Iris pigment epithelial cell (primary cell): ENCODE measurements around the gene ELMO1.

Experiments used
- DNase-seq: peaks from one replicate; pipeline ENCODE4 v3.0.0-alpha.2; 2011; ENCODE audit warnings: low read depth

ELMO1 gene

DNA sequence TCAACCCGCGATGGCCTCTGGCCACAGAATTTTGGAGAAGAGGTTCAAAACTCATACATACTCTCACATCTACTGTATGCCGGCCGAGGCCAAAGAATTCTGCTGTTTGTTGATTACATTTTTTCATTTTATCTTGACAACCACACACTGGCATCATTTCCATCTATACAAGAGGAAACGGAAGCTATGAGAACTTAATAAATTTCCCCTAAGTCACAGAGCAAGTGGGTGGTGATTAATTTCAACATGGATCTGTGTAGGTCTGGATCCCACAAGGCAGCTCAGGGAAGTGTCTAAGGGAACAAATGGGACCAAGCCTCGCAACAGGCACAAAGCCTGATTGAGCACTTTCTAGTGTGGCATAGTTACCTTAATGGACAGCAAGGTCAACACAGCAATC is 18.0 kb downstream of the ELMO1 start:
- no peak for DNase-seq

DNA sequence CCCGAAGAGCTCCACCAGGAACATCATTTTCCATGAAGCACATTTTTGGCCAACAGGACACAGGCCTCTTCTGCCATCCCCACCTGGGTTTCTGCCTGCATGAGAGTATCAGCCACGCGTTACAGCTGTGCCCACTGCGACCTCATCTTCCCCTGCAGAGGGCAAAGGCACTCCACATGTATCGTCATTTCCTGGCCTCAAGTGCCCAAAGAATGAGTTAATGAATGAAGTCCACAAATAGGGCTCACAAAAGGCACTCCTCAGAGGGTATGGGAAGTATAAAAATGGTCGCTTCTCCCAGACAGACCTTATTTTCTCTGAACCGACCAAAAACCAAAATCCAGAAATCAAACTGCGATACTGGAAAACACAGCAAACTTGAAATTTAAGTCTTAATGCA is 18.5 kb downstream of the ELMO1 start:
- DNase-seq = no peak

DNA sequence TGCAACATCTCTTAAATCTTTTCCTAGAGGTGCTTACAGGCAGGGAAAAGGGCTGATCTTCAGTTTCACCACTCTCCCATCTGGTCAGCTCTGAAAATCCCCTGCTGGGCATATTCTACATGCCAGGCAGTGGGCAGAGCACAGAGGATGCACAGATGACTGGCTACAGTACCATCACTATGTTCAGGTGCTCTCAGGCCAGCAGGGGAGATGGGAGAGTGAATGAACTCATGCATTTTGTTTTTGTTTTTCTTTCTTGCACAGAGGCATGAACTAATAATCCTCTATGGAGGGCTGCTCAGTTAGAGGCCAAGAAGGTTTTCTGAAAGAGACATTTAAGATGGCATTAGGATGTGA is 19.3 kb downstream of the ELMO1 start:
- no peak for DNase-seq

DNA sequence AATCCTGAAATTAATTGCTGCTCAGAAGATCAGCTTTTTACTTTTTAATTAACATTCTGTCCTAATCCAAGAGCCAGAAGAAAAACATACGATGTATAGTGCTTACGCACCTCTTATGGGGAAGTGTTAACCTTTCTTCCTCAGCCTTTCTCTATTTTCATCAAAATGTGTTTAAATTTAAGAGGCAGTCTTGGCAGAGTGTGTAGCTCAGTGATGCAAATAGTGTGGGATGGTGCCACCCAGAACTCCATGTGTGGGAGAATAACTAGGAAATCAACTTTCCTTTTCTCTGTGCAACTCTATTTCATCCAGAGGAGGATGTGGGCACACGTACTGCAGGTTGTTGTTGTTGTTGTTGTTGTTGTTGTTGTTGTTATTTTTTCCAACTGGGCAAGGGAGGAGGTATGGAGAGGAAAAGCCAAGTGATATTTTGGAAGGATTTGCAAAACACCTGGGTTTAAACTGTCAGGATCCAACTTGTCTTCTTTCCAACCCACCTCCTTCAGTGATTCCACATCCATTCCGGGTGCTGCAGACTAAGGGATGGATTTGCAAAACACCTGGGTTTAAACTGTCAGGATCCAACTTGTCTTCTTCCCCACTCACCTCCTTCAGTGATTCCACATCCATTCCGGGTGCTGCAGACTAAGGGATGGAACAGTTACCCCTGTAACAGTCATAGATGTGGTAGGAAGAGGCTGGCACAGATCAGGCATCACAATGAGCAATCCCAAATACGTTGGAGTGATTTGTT is 19.8 kb downstream of the ELMO1 start:
- no peak for DNase-seq

- no peak for DNase-seq
These were observed 21.3 kb downstream of the ELMO1 start for GRCh38 chr7:37427276-37427940.

DNA sequence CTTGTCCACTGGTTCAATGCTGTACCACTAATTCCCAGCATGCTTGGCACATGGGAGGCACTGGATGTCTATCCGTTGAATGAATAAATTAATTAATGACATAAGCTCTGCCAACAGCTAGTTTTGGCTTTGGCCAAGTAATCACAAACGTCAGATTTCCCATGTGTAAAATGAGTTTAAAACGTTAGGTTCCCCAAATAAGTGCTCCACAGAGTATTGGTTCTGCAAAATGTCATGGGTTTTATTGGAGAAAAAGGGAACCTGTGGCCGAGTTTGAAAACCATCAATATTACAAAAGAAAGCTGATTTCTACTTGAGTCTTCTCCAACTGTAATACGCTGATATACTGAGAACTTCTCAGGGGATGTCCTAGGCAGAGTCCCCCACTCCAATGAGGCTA is 23.2 kb downstream of the ELMO1 start:
- no peak for DNase-seq

DNA sequence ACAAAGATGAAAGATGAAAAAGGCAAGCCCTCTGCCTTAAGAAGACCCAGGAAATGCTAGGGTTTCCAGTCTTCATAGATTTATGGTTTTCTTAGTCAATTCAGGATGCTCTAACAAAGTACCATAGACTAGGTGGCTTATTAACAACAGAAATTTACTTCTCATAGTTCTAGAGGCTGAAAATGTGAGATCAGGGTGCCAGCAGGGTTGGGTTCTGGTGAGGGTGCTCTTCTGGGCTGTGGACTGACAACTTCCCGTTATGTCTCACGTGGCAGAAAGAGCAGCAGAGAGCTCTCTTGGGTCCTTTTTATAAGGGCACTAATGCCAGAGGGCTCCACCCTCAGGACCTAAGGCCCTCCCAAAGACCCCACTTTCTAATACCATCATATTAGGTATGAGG is 23.7 kb downstream of the ELMO1 start:
- DNase-seq = no peak

GRCh38 chr7:37424521-37424920 is 24.1 kb downstream of the ELMO1 start:
- DNase-seq = no peak

- DNase-seq = no peak
These were observed 26.7 kb downstream of the ELMO1 start for GRCh38 chr7:37421861-37422500.

DNA sequence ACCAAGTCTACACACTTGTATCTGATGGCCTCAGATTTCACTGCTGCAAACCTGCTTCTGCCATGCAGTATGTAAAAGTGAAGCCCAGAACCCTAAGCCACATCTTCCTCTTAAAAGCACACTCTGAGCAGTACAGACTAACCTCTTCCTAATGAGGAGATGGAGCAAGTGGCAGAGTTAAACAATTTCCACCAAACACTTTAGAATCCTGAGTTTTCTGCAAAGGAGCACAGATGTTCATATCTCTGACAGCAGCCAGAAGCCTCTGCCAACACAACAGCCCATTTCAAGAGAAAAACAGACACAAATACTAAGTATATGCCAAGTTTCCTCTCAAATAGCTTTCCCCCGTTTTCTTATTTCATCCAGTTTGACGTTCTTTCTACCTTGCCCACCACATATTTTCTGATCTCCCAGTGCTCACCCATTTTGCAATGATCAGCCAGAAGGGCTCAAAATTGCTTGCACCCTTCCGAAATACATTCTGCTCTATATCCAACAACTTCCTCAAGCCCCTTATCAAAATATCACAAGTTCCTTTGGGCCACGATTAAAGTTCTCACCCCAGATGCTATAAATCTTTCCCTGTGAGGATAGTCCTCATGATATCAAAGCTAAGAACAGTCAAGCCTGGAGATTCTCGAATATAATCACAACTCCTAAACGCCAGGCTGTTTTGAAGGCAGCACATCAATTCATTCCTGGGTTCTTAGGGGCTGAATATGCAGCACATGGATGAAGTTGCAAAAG is 27.5 kb downstream of the ELMO1 start:
- DNase-seq = no peak

GRCh38 chr7:37419496-37419895 is 29.2 kb downstream of the ELMO1 start:
- DNase-seq = no peak

DNA sequence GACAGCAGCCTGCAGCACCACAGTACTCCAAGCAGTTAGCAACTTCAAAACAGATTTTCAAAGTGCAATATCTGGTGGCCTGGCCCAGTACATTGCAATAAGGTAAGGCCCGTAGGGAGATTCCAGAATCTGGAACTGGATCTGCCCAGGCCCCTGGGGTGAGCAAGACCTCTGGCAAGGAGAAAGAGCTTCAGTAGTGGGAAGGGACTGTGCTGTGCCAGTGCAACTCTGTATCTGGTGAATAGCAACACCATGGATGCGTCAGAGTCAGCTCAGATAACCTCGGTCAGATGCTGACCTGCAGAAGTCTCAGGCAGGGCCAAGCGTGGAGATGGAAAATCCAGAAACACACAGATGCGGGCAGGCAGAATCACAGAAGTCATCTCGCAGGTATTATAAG is 30.3 kb downstream of the ELMO1 start:
- DNase-seq = no peak

DNA sequence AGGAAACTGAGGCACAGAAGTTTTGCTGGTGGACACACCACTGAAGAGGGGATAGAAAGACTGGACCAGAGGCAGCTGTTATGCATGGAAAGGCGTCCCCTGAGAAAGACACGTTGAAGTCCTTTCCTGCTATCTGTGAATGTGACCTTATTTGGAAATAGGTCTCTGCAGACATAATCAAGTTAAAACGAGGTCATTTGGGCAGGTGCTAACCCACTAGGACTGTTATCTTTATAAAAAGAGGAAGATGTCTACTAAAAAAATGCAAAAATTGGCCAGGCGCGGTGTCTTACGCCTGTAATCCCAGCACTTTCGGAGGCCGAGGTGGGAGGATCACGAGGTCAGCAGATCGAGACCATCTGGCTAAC is 31.6 kb downstream of the ELMO1 start:
- no peak for DNase-seq

DNA sequence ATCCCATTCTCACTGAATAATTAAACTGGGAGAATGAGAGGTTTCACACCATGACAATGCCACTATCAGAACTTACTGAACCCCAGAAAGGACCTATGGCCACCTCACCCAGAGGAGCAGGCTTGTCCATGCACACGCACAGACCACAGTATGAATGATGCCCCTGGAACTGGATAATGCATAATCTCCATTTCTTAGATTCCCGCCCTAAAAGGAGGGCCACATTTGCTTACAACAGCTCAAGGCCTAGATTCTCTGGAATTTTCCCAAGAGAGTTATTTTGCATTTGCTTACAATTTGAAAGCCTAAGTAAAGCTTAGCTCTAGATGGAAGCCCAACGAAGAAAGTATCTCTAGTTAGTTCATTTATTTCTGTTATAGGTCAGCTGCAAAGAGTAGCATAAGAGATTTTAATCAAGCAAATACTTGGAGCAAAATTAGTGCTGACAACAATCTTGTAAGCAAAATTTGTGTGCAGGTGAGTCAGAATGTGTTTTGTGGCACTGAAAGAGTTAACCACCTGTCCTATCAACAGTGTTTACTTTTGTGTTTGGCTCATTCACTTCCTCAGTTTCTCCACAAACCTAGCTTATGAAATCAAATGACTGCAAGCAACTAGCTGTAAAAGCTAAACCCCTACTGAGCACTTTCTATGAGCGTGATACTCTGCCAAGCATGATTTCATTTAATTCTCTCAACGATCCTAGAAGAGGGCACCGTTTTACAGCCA is 32.1 kb downstream of the ELMO1 start:
- no peak for DNase-seq

- no peak for DNase-seq
These were observed 33.0 kb downstream of the ELMO1 start for GRCh38 chr7:37415629-37416028.

DNA sequence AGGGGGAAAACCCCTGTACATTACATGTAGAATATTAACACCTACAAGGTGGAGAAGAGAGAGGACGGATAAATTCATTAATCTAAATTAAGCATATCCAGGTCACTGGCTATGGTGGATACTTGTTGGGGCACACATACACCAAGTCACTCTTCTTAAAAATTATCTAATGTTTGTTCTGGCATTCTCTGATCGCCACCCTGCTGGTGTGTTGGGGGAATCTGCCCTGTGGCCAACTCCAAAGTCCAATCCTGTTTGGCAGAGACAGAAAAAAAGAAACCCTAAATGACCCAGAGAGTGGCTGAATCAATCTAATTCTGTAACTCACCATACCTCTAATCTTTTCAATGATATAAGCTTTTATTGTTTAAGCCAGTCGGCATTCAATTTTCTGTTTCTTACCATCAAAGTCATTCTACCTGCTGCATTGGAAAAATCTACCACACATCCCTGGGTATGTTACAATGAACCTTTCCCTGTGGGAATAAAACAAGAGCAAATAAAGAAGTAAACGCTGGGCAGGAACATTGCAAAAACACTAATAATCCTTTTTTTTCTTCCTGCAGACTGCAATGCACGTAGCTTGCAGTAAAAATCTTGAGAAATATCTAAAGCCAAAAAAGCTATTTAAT is 34.2 kb downstream of the ELMO1 start:
- DNase-seq = no peak

- no peak for DNase-seq
These were observed 37.1 kb downstream of the ELMO1 start for GRCh38 chr7:37411444-37412034.

DNA sequence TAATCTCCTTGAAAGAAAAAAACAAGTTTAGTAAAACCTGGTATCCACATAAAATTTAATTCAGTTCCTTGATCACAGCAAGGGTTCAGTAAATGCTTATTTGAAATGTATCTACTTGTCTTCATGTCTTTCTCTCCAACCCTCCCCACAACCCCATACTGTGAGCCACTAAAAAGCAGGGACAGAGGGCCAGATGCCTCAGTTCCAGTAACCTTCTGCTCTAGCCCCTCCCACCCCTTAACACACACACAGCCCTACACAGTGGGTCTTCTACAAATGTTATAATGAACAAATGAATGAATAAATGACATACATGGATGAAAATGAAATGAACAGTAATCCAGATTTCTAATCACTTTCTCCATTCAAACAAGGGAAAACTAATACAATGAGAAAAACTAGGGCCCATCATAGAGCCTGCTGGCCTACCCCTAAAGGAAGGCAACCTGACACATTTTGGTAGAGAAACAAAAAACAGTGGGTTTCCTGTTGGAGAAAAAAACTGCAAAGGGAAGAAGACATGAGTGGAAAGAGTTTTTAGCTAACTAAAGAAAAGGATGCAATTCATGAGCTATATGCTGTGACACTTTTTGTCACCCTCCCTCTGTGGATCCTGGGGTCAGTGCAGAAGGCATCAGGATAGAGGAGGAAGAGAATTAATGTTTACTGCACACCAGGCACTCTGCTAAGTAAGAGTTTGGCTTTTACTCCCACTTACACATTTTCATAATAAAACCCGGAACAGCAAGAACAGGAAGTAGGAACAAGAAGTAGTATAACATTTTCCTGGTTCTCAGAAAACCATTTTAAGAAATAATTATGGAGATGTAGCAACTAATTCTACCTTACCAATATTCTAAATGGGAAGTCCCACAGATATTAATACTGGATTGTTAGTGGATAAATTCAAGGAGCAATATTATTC is 38.1 kb downstream of the ELMO1 start:
- no peak for DNase-seq

DNA sequence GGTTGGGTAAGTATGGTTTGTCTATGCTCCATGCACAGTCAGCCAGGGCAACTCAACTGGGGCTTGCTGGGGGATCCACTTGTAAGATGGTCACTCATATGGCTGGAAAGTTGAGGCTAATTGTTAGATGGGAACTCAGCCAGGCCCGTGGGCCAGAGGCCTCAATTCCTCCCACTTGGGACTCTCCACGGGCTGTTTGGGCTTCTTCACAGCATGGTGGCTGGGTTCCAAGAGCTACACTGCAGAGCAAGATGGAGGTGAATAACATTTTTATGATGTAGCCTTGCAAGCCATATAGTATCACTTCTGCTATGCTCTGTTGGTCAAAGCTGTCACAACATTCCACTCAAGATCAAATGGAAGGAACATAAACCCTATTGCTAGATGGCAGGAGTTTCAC is 39.2 kb downstream of the ELMO1 start:
- no peak for DNase-seq
